ENCODE data around the gene ZNF750. TPM values are rescaled to one million over a fixed set of nuclear protein-coding genes. Genes with fewer than 3 reads are reported as not detected.

ZNF750 gene
- under 0.01 and 0.06 TPM in 2 replicates for total RNA-seq

DNA sequence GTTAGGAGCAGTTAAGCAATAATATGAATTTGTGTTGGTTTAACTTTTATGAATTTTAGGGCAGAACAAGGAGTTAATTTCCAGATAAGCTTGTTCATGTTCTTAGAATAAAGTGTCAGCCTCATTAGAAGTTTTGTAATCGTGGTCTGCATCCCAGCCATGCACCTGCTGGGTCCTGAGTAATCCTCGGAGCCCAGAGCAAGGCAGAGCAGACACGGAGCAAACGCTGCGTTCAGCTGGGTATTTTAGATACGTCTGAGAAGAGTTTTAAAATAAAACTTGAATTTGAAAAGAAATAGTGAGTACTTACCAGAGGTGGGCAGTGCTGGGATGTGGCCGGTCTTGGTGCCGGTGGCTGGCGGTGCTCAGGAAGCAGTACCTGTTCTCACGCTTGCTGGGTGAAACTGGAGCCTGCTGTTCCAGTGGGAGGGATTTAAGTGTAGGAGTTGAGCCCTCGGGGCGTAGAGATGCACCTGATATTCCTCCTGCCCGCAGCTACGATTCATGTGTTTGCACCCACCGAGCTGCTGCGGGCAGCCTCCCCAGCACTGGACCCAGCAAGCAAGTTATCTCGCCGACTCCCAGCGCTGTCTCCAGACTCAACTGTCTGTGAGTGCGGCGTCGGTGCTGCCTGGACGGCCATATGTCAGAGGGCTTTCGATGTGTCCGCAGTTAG lies at the start of gene ZNF750:
ZNF750 (minus strand) TSS at position 406 of the 676 bp plus-strand sequence. CDS start 7,568 bp downstream, outside the sequence.

Other genes with a start within 250 kb of the ZNF750 start
- 37.4 and 59.9 TPM in 2 replicates for gene WDR45B, start 191.6 kb downstream of the ZNF750 start, total RNA-seq
- 3.6 and 7.1 TPM in 2 replicates for gene RAB40B, start 141.3 kb downstream of the ZNF750 start, total RNA-seq
- gene FN3KRP, start 123.3 kb downstream of the ZNF750 start, total RNA-seq: 18.8 and 21.7 TPM in 2 replicates
- gene FN3K, start 104.4 kb downstream of the ZNF750 start, total RNA-seq: 3.7 and 10.8 TPM in 2 replicates
- gene TBCD, start 88.0 kb downstream of the ZNF750 start, total RNA-seq: 66.2 and 89.1 TPM in 2 replicates
- gene METRNL, start 239.6 kb upstream of the ZNF750 start, total RNA-seq: 18.0 and 82.5 TPM in 2 replicates